ENCODE measurements around the gene ARVCF. TPM values are rescaled to one million over a fixed set of nuclear protein-coding genes. Genes with fewer than 3 reads are reported as not detected.

Gene ARVCF
- total RNA-seq, 1 donor from 2014 or later, result 109 TPM

DNA sequence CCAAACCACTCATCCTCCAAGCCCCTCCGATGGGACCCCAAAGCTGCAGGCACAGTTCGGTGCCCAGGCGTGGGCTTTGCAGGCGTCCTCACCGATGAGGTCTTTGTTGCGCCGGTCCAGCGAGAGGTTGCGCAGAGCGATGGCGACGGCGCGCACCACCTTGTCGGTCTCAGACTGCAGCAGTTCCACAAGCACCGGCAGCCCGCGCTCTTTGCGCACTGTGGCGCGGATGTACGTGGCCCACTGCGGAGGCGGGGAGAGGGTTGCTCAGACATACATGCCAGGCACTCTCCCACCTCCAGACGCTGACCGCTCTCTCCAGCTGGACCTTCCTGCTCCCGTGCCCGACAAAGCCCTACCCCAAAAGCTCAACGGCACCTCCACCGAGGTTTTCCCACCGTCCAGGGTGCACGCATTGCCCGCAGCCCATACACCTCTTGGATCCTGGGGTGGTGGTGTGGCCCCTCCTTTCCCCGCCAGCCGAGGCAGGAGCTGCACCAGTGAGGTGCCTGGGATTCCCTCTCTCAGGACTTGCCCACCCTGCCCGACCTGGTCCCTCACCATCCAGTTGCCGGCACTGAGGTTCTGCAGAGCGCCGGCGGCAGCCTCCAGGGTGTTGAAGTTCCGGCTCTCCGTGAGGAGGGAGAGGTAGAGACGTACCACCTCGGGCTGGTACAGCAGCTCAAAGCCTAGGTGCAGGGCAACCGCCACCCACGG lies 42.9 kb downstream of the ARVCF start:
- TF ChIP-seq, protein P1, sequence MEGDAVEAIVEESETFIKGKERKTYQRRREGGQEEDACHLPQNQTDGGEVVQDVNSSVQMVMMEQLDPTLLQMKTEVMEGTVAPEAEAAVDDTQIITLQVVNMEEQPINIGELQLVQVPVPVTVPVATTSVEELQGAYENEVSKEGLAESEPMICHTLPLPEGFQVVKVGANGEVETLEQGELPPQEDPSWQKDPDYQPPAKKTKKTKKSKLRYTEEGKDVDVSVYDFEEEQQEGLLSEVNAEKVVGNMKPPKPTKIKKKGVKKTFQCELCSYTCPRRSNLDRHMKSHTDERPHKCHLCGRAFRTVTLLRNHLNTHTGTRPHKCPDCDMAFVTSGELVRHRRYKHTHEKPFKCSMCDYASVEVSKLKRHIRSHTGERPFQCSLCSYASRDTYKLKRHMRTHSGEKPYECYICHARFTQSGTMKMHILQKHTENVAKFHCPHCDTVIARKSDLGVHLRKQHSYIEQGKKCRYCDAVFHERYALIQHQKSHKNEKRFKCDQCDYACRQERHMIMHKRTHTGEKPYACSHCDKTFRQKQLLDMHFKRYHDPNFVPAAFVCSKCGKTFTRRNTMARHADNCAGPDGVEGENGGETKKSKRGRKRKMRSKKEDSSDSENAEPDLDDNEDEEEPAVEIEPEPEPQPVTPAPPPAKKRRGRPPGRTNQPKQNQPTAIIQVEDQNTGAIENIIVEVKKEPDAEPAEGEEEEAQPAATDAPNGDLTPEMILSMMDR (conservative IDR thresholded peaks at IDR 0.05; ENCODE audit: low read depth, low read length), result no peak
- H3K4me3 ChIP-seq (ENCODE audit: low read depth, low read length), result no peak overlapping the region
- no peak for DNase-seq (ENCODE audit: low read depth)

- DNase-seq (ENCODE audit: low read depth), result no peak
- no peak overlapping the region for H3K4me3 ChIP-seq (ENCODE audit: low read depth, low read length)
- TF ChIP-seq, protein P1 (conservative IDR thresholded peaks at IDR 0.05; ENCODE audit: low read depth, low read length), result no peak
Observed at GRCh38 chr22:19972652-19973550, 43.7 kb downstream of the ARVCF start.

GRCh38 chr22:19972251-19972650 lies 44.4 kb downstream of the ARVCF start:
- TF ChIP-seq, protein P1 (conservative IDR thresholded peaks at IDR 0.05; ENCODE audit: low read depth, low read length), result no peak
- no peak for DNase-seq (ENCODE audit: low read depth)
- H3K4me3 ChIP-seq (ENCODE audit: low read depth, low read length), result no peak overlapping the region

- no peak for DNase-seq (ENCODE audit: low read depth)
- H3K4me3 ChIP-seq (ENCODE audit: low read depth, low read length), result no peak overlapping the region
- TF ChIP-seq, protein P1 (conservative IDR thresholded peaks at IDR 0.05; ENCODE audit: low read depth, low read length), result no peak
Observed at GRCh38 chr22:19971276-19972124, 45.1 kb downstream of the ARVCF start.

DNA sequence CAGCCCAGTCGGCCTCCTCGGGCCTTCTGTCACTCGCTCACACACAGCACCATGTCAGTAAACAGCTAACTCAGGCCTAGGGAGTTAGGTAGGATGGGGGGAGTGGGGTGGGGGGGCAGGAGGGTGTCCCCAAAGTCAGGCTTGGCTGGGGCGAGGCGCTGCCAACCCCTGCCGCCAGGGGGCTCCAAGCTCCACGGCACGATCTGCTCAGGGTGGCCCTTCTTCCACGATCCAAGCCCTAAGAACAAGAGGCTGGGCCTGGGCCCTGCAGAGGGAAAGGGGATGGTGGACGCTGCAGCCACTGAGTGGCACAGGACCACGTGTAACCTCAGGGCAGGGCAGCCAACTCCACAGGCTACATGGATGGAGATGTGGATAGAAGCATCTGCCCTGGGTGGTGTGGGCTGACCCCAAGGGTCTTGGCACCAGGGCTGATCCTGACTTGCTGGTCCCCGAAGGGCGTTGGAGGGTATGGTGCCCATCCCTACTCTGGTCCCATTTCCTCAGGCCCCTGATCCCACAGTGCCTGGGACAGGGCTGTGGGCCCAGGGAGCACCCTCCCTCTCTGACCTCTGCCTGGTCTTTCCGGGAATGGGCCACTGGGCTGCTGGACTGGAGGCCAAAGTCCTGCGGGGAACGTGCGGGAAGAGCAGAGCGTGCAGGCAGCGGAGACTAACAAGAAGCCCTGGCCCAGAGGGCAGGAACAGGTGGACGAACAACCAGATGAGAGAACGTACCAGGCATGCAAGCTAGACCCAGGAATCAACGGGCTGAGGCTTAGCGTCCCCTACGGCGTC lies 45.9 kb downstream of the ARVCF start:
- TF ChIP-seq, protein P1 (conservative IDR thresholded peaks at IDR 0.05; ENCODE audit: low read depth, low read length), result peak; percentile 80
- DNase-seq (ENCODE audit: low read depth), result no peak
- H3K4me3 ChIP-seq (ENCODE audit: low read depth, low read length), result no peak overlapping the region

GRCh38 chr22:19970031-19970478 lies 46.6 kb downstream of the ARVCF start:
- no peak overlapping the region for H3K4me3 ChIP-seq (ENCODE audit: low read depth, low read length)
- no peak for DNase-seq (ENCODE audit: low read depth)
- TF ChIP-seq, protein P1 (conservative IDR thresholded peaks at IDR 0.05; ENCODE audit: low read depth, low read length), result no peak
